Lower lobe of right lung (tissue), 2 donors: ENCODE data around the gene CDC42BPB. TPM values are rescaled to one million over a fixed set of nuclear protein-coding genes. Genes with fewer than 3 reads are reported as not detected.

Experiments used
- ATAC-seq, 2 donors: fragments of 200-7000 bp; cut with Tn5 transposase; one replicate each; pipeline ENCODE4 v1.9.1; 2020 to 2022; ENCODE audit warnings: mild to moderate bottlenecking in 2 of 2, moderate library complexity in 2 of 2
- DNase-seq: peaks from one replicate; pipeline ENCODE4 v3.0.0-alpha.2; 2020
- H3K27ac ChIP-seq: fragments of 200-600 bp; one replicate; pipeline ENCODE4 v1.8.0; 2022
- H3K27me3 ChIP-seq: fragments of 200-600 bp; one replicate; pipeline ENCODE4 v1.8.0; 2022; ENCODE audit warnings: low read depth
- H3K36me3 ChIP-seq: fragments of 200-600 bp; one replicate; pipeline ENCODE4 v1.8.0; 2022; ENCODE audit warnings: mild to moderate bottlenecking
- H3K4me1 ChIP-seq: fragments of 200-600 bp; one replicate; pipeline ENCODE4 v1.8.0; 2022
- H3K4me3 ChIP-seq: fragments of 200-600 bp; one replicate; pipeline ENCODE4 v1.8.0; 2022; ENCODE audit warnings: mild to moderate bottlenecking
- H3K9me3 ChIP-seq: fragments of 200-600 bp; one replicate; pipeline ENCODE4 v1.8.0; 2022
- intact Hi-C: fragments of 100-400 bp; cut with DNase I; formaldehyde crosslinking; loops from one replicate; pipeline ENCODE4 v1.11.0; 2022
- total RNA-seq: library from RNA; stranded (reverse); fragmentation: NEBNext Ultra II Directional; extraction: Animal tissue kit (Norgen Biotek cat#: 25700); gene quantifications from one replicate; pipeline ENCODE4 v1.2.1, GENCODE V29; 2021
- TF ChIP-seq, protein P1 (sequence below): fragments of 200-600 bp; IDR thresholded peaks from one replicate; pipeline ENCODE4 v1.8.0; 2022; ENCODE audit warnings: antibody characterized with exemption, mild to moderate bottlenecking
- donor health status: DM: no; HTN: yes; CAD: no; lungs with severe emphysema.

The CDC42BPB gene
- total RNA-seq, 1 donor from 2014 or later: 114 TPM

DNA sequence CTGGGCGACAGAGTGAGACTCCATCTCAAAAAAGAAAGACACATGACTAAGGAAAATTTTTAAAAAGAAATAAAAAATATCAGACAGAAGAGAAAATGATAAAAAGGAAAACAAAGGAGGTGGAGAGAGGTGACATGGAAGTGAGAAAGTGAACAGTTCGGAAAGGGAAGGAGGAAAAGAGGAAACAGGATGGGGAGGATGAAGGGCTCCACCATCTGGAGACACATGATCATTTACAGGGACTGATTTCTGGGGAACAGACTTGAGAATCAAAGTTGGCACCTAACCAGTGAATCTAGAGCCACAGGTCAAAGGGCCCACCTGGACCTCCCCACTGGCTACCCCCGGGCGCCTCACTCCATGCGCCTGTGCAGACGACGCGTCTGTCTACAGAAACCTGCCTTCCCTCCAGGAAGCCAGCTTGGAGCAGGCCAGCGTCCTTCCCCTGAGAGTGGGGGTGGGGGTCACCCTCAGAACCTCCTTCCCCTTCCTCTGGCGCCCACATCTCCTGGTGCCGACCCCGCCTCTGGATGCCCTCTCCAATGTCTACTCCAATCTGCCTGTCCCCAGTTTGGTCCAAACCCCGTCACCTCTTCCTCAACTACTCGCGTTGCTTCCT is 74.4 kb downstream of the CDC42BPB start:
- Histone ChIP-seq H3K9me3 (peaks cover 3% of the 10 kb centered on the region), H3K27me3 (no peaks in the 10 kb centered on the region), H3K36me3 (peaks cover 90% of the 10 kb centered on the region), H3K4me3 (no peak overlapping the region), H3K27ac (no peak overlapping the region), H3K4me1 (no peaks in the 10 kb centered on the region)
- TF ChIP-seq, protein P1, sequence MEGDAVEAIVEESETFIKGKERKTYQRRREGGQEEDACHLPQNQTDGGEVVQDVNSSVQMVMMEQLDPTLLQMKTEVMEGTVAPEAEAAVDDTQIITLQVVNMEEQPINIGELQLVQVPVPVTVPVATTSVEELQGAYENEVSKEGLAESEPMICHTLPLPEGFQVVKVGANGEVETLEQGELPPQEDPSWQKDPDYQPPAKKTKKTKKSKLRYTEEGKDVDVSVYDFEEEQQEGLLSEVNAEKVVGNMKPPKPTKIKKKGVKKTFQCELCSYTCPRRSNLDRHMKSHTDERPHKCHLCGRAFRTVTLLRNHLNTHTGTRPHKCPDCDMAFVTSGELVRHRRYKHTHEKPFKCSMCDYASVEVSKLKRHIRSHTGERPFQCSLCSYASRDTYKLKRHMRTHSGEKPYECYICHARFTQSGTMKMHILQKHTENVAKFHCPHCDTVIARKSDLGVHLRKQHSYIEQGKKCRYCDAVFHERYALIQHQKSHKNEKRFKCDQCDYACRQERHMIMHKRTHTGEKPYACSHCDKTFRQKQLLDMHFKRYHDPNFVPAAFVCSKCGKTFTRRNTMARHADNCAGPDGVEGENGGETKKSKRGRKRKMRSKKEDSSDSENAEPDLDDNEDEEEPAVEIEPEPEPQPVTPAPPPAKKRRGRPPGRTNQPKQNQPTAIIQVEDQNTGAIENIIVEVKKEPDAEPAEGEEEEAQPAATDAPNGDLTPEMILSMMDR: no peak
- ATAC-seq (no peak), DNase-seq (no peak)
- intact Hi-C loops: no loop called here

DNA sequence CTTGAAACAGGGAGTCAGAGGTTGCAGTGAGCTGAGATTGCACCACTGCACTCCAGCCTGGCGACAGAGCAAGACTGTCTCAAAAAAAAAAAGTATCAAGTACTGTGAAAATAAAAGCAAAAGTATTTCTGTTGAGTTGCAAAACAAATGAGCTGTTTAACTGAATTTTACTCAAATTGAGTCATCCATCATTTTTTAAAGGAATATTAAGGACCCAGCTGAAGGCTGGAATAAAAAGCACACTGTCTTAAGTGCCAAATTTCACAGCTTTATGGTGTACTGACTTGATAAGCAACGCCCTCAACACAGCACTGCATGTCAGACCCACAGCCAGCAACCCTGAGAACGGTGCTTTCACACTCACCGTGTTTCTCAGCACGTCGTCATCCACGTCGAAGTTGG is 76.9 kb downstream of the CDC42BPB start:
- H3K4me3 ChIP-seq: no peak overlapping the region
- no peaks in the 10 kb centered on the region for H3K27me3 ChIP-seq
- no peak overlapping the region for H3K27ac ChIP-seq
- ATAC-seq: no peak
- H3K36me3 ChIP-seq: peaks cover 97% of the 10 kb centered on the region
- intact Hi-C loops: no loop called here
- H3K9me3 ChIP-seq: no peaks in the 10 kb centered on the region
- DNase-seq: no peak
- no peaks in the 10 kb centered on the region for H3K4me1 ChIP-seq
- TF ChIP-seq, protein P1: no peak

- Histone ChIP-seq H3K4me1 (no peaks in the 10 kb centered on the region), H3K9me3 (no peaks in the 10 kb centered on the region), H3K36me3 (peaks cover 100% of the 10 kb centered on the region), H3K4me3 (no peak overlapping the region), H3K27me3 (no peaks in the 10 kb centered on the region), H3K27ac (no peak overlapping the region)
- DNase-seq: no peak
- no peak for ATAC-seq
- TF ChIP-seq, protein P1: no peak
- intact Hi-C loops: no loop called here
These were observed 77.9 kb downstream of the CDC42BPB start for GRCh38 chr14:102979406-102979805.

DNA sequence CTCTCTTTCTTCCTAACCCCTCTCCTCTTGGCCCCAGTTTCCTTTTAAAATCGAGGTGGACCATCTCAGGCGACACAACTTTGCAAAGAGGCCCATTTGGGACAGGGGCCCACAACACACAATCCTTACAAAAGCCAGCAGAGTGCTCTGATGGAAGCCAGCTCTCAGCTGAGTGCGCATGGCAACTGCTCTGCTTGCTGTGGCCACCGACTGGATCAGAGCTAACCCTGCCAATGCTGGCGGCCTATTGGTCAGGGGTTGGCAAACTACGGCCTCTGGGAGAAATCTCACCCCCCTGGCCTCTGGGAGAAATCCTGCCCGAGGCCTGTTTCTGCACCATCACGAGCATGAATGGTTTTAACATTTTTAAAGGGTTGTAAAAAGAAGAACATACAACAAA is 79.9 kb downstream of the CDC42BPB start:
- intact Hi-C loops: no loop called here
- H3K27me3 ChIP-seq: no peaks in the 10 kb centered on the region
- H3K4me1 ChIP-seq: no peaks in the 10 kb centered on the region
- no peak for DNase-seq
- no peak overlapping the region for H3K27ac ChIP-seq
- TF ChIP-seq, protein P1: no peak
- peaks cover 100% of the 10 kb centered on the region for H3K36me3 ChIP-seq
- H3K9me3 ChIP-seq: no peaks in the 10 kb centered on the region
- no peak overlapping the region for H3K4me3 ChIP-seq
- no peak for ATAC-seq

GRCh38 chr14:102975662-102976061 is 81.7 kb downstream of the CDC42BPB start:
- Histone ChIP-seq H3K27ac (no peak overlapping the region), H3K9me3 (no peaks in the 10 kb centered on the region), H3K36me3 (peaks cover 100% of the 10 kb centered on the region), H3K27me3 (no peaks in the 10 kb centered on the region), H3K4me3 (no peak overlapping the region), H3K4me1 (no peaks in the 10 kb centered on the region)
- DNase-seq (no peak), ATAC-seq (no peak)
- intact Hi-C loops: no loop called here
- TF ChIP-seq, protein P1: no peak
